Neural cell (in vitro differentiated cells): ENCODE measurements around the gene NDFIP2. TPM values are rescaled to one million over a fixed set of nuclear protein-coding genes. Genes with fewer than 3 reads are reported as not detected.
A peak's percentile ranks its signal among the peaks of the same experiment; 100 is the strongest.

Experiments
- H2AFZ ChIP-seq: fragments of 200-600, 300-800 bp; sonication (generic), shearing (Covaris generic); 2 replicates; pipeline ENCODE4 v1.6.0; 2014; ENCODE audit warnings: low read depth, mild to moderate bottlenecking, antibody characterized with exemption, low read length, moderate library complexity
- H3F3A ChIP-seq: fragments of 200-600 bp; shearing (Covaris generic); 2 replicates; pipeline ENCODE4 v1.6.1; 2016; ENCODE audit warnings: mild to moderate bottlenecking, moderate library complexity, mixed read lengths, antibody characterized with exemption, low read length; ENCODE audit not compliant: insufficient read depth, poor library complexity, severe bottlenecking
- H3K27ac ChIP-seq: fragments of 200-600, 300-800 bp; sonication (generic), shearing (Covaris generic); 2 replicates; pipeline ENCODE4 v1.5.1; 2014; ENCODE audit warnings: mild to moderate bottlenecking, low read length, moderate library complexity
- H3K27me3 ChIP-seq: fragments of 300-800, 200-600 bp; sonication (generic), shearing (Covaris generic); 2 replicates; pipeline ENCODE4 v1.6.0; 2014; ENCODE audit warnings: mild to moderate bottlenecking, low read depth, low read length, moderate library complexity; ENCODE audit not compliant: insufficient read depth
- H3K36me3 ChIP-seq: fragments of 300-800, 200-600 bp; sonication (generic), shearing (Covaris generic); 2 replicates; pipeline ENCODE4 v1.5.1; 2014; ENCODE audit warnings: mild to moderate bottlenecking, antibody characterized with exemption, low read length, moderate library complexity; ENCODE audit not compliant: insufficient read depth
- H3K4me2 ChIP-seq: fragments of 300-800, 200-600 bp; sonication (generic), shearing (Covaris generic); 2 replicates; pipeline ENCODE4 v1.6.0; 2014; ENCODE audit warnings: mild to moderate bottlenecking, low read length
- H3K4me3 ChIP-seq: fragments of 300-800, 200-600 bp; sonication (generic), shearing (Covaris generic); 2 replicates; pipeline ENCODE4 v1.5.1; 2014; ENCODE audit warnings: mild to moderate bottlenecking, low read length, moderate library complexity
- H3K79me2 ChIP-seq: fragments of 200-600 bp; shearing (Covaris generic); replicated peaks from 2 replicates; pipeline ENCODE4 v1.6.0; 2014; ENCODE audit warnings: mild to moderate bottlenecking, low read length, moderate library complexity; ENCODE audit not compliant: insufficient read depth
- H3K9ac ChIP-seq: fragments of 300-800, 200-600 bp; sonication (generic), shearing (Covaris generic); 2 replicates; pipeline ENCODE4 v1.6.1; 2016; ENCODE audit warnings: mild to moderate bottlenecking, low read length, mixed read lengths
- H3K9me2 ChIP-seq: fragments of 200-600 bp; shearing (Covaris generic); 2 replicates; pipeline ENCODE4 v1.6.1; 2016; ENCODE audit warnings: mild to moderate bottlenecking, low read length, mixed read lengths; ENCODE audit not compliant: insufficient read depth
- H3K9me3 ChIP-seq: fragments of 200-600, 300-800 bp; sonication (generic), shearing (Covaris generic); 2 replicates; pipeline ENCODE4 v1.6.1; 2016; ENCODE audit warnings: mild to moderate bottlenecking, mixed run types, low read length, moderate library complexity, mixed read lengths
- H4K20me1 ChIP-seq: fragments of 200-600 bp; shearing (Covaris generic); 2 replicates; pipeline ENCODE4 v1.6.1; 2016; ENCODE audit warnings: mild to moderate bottlenecking, mixed run types; ENCODE audit not compliant: insufficient read depth
- CTCF ChIP-seq: fragments of 450-650 bp; IDR thresholded peaks from 2 replicates; pipeline ENCODE4 v1.5.1; 2014; ENCODE audit warnings: antibody characterized with exemption, mild to moderate bottlenecking, moderate library complexity; ENCODE audit not compliant: poor library complexity, severe bottlenecking
- EP300 ChIP-seq: fragments of 450-650 bp; conservative IDR thresholded peaks from 2 replicates; pipeline ENCODE4 v1.6.1; 2014; ENCODE audit warnings: antibody characterized with exemption, mild to moderate bottlenecking, moderate library complexity; ENCODE audit not compliant: poor library complexity, severe bottlenecking
- EZH2 ChIP-seq: fragments of 200-600, 300-800 bp; shearing (Covaris generic), sonication (generic); IDR thresholded peaks from 2 replicates; pipeline ENCODE4 v1.6.1; 2014; ENCODE audit warnings: antibody characterized with exemption, low read length, borderline replicate concordance, mild to moderate bottlenecking; ENCODE audit not compliant: insufficient read depth, poor library complexity, severe bottlenecking
- MXI1 ChIP-seq: fragments of 450-650 bp; conservative IDR thresholded peaks from 2 replicates; pipeline ENCODE4 v1.6.1; 2014; ENCODE audit warnings: antibody characterized with exemption, mild to moderate bottlenecking; ENCODE audit not compliant: poor library complexity, severe bottlenecking
- POLR2AphosphoS5 ChIP-seq: IDR thresholded peaks from 2 replicates; pipeline ENCODE4 v1.6.1; 2012
- RAD21 ChIP-seq: fragments of 450-650 bp; conservative IDR thresholded peaks from 2 replicates; pipeline ENCODE4 v1.6.1; 2014; ENCODE audit warnings: antibody characterized with exemption, mild to moderate bottlenecking, moderate library complexity
- REST ChIP-seq: IDR thresholded peaks from 2 replicates; pipeline ENCODE4 v1.6.1; 2012; ENCODE audit warnings: borderline replicate concordance
- SMC3 ChIP-seq: fragments of 450-650 bp; conservative IDR thresholded peaks from 2 replicates; pipeline ENCODE4 v1.6.1; 2014; ENCODE audit warnings: antibody characterized with exemption, mild to moderate bottlenecking, moderate library complexity; ENCODE audit not compliant: poor library complexity
- TAF1 ChIP-seq: IDR thresholded peaks from 2 replicates; pipeline ENCODE4 v1.6.1; 2012; ENCODE audit warnings: low read depth
- polyA minus RNA-seq: library from RNA; depleted of rRNA, polyadenylated mRNA; stranded (reverse); fragments of >200 nt; gene quantifications from 2 replicates; pipeline ENCODE4 v1.2.3, GENCODE V29; 2014
- polyA plus RNA-seq: library from polyadenylated mRNA; depleted of rRNA; stranded (reverse); fragments of >200 nt; gene quantifications from 2 replicates; pipeline ENCODE4 v1.2.3, GENCODE V29; 2014

The NDFIP2 gene
- polyA plus RNA-seq: 32.0 and 41.2 TPM in 2 replicates
- polyA minus RNA-seq: 45.7 and 49.2 TPM in 2 replicates

GRCh38 chr13:79480954-79481684, at the start of gene NDFIP2:
NDFIP2 (plus strand) TSS chr13:79481155; CDS start chr13:79481204, 49 bp downstream.
- peak within 1 kb of the TSS; percentile 83 for H3K4me2 ChIP-seq
- H3K9me3 ChIP-seq: no peaks in the 10 kb centered on the region
- TF ChIP-seq RAD21 (peak; percentile 6), CTCF (peak; percentile 29), SMC3 (no peak), EP300 (peak; percentile 71), TAF1 (peak; percentile 31), EZH2 (no peak), POLR2AphosphoS5 (peak; percentile 74), MXI1 (peak; percentile 67), REST (no peak)
- no peaks in the 10 kb centered on the region for H4K20me1 ChIP-seq
- no peaks in the 10 kb centered on the region for H3K9me2 ChIP-seq
- H3K9ac ChIP-seq: peak within 1 kb of the TSS; percentile 75
- peak within 1 kb of the TSS; percentile 89 for H3K4me3 ChIP-seq
- H3K36me3 ChIP-seq: no peaks in the 10 kb centered on the region
- H3K27ac ChIP-seq: peak within 1 kb of the TSS; percentile 48
- no peaks in the 10 kb centered on the region for H3K27me3 ChIP-seq
- peaks cover 4% of the 10 kb centered on the region for H3K79me2 ChIP-seq
- H3F3A ChIP-seq: no peaks in the 10 kb centered on the region
- peak within 1 kb of the TSS; percentile 98 for H2AFZ ChIP-seq

- H3F3A ChIP-seq: no peaks in the 10 kb centered on the region
- no peak overlapping the region for H3K27ac ChIP-seq
Measured at GRCh38 chr13:79432086-79432485, 48.9 kb upstream of the NDFIP2 start.

More at GRCh38 chr13:79432086-79432485, 48.9 kb upstream of the NDFIP2 start:
- Histone ChIP-seq H3K4me3 (no peak overlapping the region), H3K9me2 (no peaks in the 10 kb centered on the region), H3K79me2 (no peaks in the 10 kb centered on the region), H2AFZ (no peak overlapping the region), H3K4me2 (no peak overlapping the region), H3K9ac (no peak overlapping the region), H3K27me3 (no peaks in the 10 kb centered on the region), H3K9me3 (no peaks in the 10 kb centered on the region), H4K20me1 (no peaks in the 10 kb centered on the region), H3K36me3 (no peaks in the 10 kb centered on the region)
- TF ChIP-seq EP300 (no peak), TAF1 (no peak), RAD21 (no peak), EZH2 (no peak), CTCF (no peak), REST (no peak), SMC3 (no peak), MXI1 (no peak), POLR2AphosphoS5 (no peak)
